HG03378 (cell line): Measurements from ENCODE around the gene DEDD2.

Experiments
- ATAC-seq: cut with Tn5 transposase; IDR thresholded peaks from one replicate; pipeline ENCODE4 v1.9.1; 2021; ENCODE audit warnings: mild to moderate bottlenecking, moderate library complexity; ENCODE audit not compliant: unreplicated experiment

DEDD2 gene

GRCh38 chr19:42174958-42175734 is 42.3 kb downstream of the DEDD2 start:
- ATAC-seq: no peak

GRCh38 chr19:42174188-42174587 is 43.3 kb downstream of the DEDD2 start:
- no peak for ATAC-seq

- ATAC-seq: no peak
Observed at GRCh38 chr19:42173695-42174094, 43.8 kb downstream of the DEDD2 start.

- ATAC-seq: no peak
Observed at GRCh38 chr19:42172261-42172660, 45.2 kb downstream of the DEDD2 start.

- ATAC-seq: no peak
Observed at GRCh38 chr19:42170715-42171114, 46.8 kb downstream of the DEDD2 start.

- no peak for ATAC-seq
Observed at GRCh38 chr19:42169486-42170413, 47.7 kb downstream of the DEDD2 start.

GRCh38 chr19:42168206-42168605 is 49.3 kb downstream of the DEDD2 start:
- no peak for ATAC-seq

GRCh38 chr19:42166316-42166715 is 51.2 kb downstream of the DEDD2 start:
- ATAC-seq: no peak

- no peak for ATAC-seq
Observed at GRCh38 chr19:42165146-42165545, 52.3 kb downstream of the DEDD2 start.

GRCh38 chr19:42161616-42162263 is 55.7 kb downstream of the DEDD2 start:
- ATAC-seq: no peak

GRCh38 chr19:42159942-42160341 is 57.5 kb downstream of the DEDD2 start:
- no peak for ATAC-seq

- ATAC-seq: no peak
Observed at GRCh38 chr19:42158926-42159325, 58.6 kb downstream of the DEDD2 start.

- ATAC-seq: no peak
Observed at GRCh38 chr19:42156571-42156970, 60.9 kb downstream of the DEDD2 start.

- no peak for ATAC-seq
Observed at GRCh38 chr19:42155796-42156195, 61.7 kb downstream of the DEDD2 start.

GRCh38 chr19:42154471-42155323 is 62.8 kb downstream of the DEDD2 start:
- no peak for ATAC-seq

- ATAC-seq: no peak
Observed at GRCh38 chr19:42153672-42154433, 63.6 kb downstream of the DEDD2 start.

- ATAC-seq: no peak
Observed at GRCh38 chr19:42152910-42153671, 64.4 kb downstream of the DEDD2 start.

- ATAC-seq: no peak
Observed at GRCh38 chr19:42151782-42152684, 65.4 kb downstream of the DEDD2 start.
